Fibroblast of peridontal ligament (primary cell): ENCODE results near the gene SOX12.
"Not testable (repeated sequence)": the region's sequence is repeated elsewhere in the genome, so short reads cannot be mapped to it uniquely, and the experiment has no call there.

Source experiments
- DNase-seq: peaks from one replicate; pipeline ENCODE4 v3.0.0-alpha.2; 2010; ENCODE audit errors: extremely low read depth

The SOX12 gene

DNA sequence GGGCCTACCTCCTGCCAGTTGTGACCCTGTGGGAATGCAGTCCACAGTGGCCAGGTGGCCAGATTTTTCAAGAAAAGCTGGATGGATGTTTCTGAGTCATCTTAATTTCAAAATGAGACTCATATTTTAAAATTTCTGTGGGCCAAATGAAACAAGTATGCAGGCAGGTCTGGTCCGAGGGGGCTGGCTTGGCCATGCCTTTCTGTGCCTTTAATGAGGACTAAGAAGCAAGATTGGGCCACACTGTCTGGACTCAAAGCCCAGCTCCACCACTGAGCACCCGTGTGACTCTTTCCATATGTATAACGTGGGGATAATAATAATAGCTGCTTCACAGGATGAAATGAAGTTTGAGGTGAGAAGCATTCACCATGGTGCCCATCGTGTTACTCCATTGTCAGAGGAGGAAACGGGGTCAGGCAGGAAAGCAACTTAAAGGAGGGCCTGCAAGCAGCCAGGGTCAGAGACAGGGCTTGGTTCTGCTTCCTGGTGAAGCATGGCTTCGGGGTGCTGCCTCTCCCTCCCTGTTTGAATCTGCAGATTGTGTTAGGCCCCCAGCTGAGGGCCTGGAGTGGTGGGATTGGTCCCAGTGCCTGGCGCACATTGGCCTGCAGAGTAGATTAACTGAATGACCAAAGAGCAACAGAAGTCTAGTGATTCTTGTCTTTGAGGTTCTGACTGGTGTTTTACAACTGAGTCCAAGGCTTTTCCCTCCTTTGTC is 3.8 kb downstream of the SOX12 start:
- DNase-seq: no peak

GRCh38 chr20:329851-330232 is 4.5 kb downstream of the SOX12 start:
- no peak for DNase-seq

- DNase-seq: peak; percentile 72
Measured at GRCh38 chr20:330233-331149, 5.1 kb downstream of the SOX12 start.

GRCh38 chr20:334578-334977 is 9.2 kb downstream of the SOX12 start:
- DNase-seq: no peak

GRCh38 chr20:336040-336439 is 10.7 kb downstream of the SOX12 start:
- not testable (repeated sequence) for DNase-seq

GRCh38 chr20:341682-342081 is 16.3 kb downstream of the SOX12 start:
- DNase-seq: peak; percentile 67

DNA sequence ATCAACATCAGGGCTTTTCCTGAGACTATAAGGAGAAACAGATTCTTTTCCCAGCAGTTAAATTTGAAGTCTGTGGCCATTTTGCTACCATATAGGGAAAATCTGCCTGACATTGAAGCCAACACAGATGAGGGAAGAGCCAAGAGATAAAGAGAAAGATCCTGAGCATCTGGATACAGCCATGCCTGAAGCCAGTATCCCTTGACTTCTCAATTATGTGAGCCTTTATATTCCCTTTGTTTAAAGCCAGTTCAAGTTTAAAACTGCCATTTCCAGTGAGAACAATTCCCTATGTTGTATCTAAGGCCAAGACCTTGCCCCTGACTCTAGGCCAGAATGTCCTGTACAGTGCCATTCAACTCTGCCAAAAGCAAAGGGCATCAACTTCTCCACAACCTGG is 17.8 kb downstream of the SOX12 start:
- DNase-seq: no peak

- DNase-seq: no peak
Measured at GRCh38 chr20:346033-346639, 20.8 kb downstream of the SOX12 start.

- peak; percentile 56 for DNase-seq
Measured at GRCh38 chr20:346640-347316, 21.4 kb downstream of the SOX12 start, which contains the start of gene NRSN2. Gene NRSN2 (plus strand): TSS chr20:347111. CDS start chr20:349644, 2,533 bp downstream.

GRCh38 chr20:347317-347639 is 21.9 kb downstream of the SOX12 start:
- no peak for DNase-seq

DNA sequence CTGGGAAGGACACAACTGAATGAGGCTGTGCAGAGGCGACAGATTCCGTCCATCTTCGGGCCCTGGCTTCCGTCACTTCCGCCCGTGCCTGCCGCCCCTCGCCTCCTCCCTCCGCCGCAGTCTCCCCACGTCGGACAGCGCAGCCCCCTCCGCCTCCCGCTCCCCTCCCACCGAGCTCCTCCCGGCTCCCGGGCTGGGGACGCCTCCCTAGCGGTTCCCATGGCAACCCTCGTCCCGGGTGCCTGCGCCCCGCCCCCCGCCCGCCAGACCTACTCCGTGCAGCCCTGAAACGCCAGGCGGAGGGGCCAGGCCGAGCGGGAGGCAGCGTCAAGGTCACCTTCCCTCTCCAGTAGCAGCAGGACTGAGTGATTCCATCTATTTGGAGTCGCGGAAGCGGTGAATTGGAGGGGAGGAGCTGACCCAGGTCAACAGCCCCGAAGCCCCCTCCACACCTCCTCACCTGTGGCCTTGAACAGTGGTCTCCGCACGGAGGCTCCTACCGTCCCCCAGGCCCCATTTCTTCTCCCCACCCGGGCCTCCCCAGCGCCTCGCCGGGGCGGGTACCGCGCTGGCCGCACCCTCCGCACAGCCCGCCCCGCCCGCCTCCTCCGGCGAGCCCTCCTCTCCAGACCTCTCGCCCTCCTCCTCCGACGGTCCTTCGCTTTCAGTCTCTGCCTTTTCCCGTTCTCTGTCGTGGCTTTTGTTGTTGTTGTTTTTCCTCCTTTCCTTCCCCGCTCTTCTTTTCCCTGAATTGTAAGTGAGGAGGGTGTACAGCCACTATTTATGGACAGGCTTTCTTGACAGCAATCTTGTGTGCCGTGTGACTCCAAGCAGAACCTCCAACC is 22.5 kb downstream of the SOX12 start:
- peak; percentile 89 for DNase-seq

DNA sequence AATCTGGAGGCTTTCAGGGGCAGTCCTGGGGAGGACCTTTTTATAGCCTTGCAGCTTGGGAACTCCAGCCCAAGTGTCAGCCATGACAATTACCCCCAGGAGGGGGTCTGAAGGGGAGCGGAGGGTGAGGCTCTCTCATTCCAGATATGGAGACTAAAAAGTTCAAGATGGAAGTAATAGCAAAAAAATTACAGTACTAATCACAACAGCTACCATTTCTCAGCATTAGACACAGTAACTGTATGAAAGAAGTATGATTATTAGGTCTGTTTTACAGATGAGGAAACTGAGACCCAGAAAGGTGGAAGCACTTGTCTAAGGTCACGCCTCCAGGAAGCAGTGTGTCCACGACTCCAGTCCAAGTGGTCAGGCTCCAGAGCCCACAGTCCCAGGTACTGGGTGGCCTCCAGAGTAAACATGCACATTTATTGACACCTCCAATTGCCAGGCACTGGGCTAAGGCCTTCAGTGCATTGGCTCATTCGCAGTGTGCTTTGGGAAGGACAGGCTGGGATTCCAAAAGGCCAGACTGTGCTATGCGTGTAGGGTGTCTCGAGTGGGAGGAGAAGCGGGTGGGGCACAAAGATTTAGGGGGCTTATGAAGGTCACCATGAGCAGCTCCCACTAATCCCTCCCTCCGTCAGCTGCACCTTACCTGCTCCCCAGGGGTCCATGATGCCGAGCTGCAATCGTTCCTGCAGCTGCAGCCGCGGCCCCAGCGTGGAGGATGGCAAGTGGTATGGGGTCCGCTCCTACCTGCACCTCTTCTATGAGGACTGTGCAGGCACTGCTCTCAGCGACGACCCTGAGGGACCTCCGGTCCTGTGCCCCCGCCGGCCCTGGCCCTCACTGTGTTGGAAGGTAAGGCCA is 23.9 kb downstream of the SOX12 start:
- no peak for DNase-seq

GRCh38 chr20:353166-353565 is 27.8 kb downstream of the SOX12 start:
- no peak for DNase-seq

DNA sequence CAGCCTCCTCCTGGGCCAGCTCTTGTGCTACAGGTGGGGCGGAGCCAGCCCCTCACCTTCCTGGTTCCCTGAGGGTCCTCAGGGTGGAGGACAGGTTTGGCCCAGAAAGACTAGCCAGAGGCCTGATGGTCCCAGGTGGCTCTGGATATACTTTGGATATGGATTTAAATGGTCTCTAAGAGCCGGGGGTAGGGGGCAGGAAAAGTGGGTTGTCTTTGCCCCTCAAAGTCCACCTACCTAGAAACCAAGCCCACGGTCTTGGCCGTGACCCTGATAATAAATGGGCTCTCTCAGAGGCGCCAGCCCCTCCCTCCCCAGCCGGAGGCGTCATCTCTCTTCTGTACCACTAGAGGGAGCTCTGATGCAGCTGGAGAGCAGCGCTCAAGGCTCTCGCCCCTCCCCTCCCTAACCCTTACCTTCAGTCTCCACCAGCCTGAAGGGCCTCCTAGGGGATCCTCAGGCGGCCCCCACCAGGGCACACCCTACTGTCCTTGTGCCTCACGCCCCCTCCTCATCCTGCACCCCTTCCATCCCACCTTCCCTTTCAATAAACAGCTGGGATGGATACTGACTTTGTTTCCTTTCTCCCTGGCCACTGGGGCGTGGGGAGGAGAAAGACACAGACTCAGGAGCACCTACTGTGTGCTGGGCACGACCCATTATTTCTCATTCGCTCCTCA is 29.1 kb downstream of the SOX12 start:
- peak; percentile 77 for DNase-seq

GRCh38 chr20:356154-356553 is 30.8 kb downstream of the SOX12 start:
- DNase-seq: not testable (repeated sequence)

- no peak for DNase-seq
Measured at GRCh38 chr20:356745-357144, 31.4 kb downstream of the SOX12 start.

- DNase-seq: peak; percentile 67
Measured at GRCh38 chr20:358891-359555, 33.7 kb downstream of the SOX12 start.

- no peak for DNase-seq
Measured at GRCh38 chr20:361561-361960, 36.2 kb downstream of the SOX12 start.
